ENCODE data around the gene GPR183. TPM values are rescaled to one million over a fixed set of nuclear protein-coding genes. Genes with fewer than 3 reads are reported as not detected.
A peak's percentile ranks its signal among the peaks of the same experiment; 100 is the strongest.

Gene GPR183
- total RNA-seq, 1 experiment from 2014 or later = not detected

DNA sequence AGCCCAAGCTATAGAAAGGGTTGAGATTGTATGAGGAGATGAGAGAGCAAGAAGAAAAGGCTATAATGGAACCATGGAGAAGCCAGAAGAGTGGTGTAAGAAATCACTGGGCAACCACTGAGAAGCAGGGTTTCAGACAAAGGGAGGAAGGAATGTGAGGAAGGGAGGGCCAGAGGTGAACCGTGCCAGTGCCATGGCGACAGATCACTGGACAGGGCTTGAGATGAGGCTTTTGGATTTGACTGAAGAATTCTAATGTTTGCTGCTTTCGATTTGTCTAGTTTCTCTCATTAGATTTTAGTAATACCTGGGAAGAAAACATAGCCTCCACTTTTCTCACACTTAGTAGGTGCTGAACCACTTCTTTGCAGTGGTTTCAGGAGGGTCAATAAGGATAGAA lies 6.3 kb upstream of the GPR183 start:
- no peak for DNase-seq (ENCODE audit: low read depth)

DNA sequence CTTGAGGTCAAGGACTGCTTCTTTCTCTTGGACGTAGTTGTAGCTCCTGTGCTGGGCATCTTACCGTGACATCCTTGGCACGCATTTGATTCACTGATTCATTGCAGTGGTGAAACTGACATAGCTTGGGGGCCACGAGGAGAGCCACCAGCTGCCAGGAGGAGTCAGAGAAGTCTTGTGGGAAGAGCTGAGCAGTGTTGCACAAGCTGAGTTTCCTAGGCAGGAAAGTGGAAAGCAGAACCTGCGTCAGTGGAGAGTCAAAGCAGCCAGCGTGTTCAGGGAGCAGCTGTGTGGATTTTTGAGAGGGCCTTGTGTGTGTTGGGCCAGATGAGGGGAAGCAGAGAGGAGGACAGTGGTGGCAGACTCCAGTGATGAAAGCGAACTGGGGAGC lies 5.3 kb upstream of the GPR183 start:
- DNase-seq (ENCODE audit: low read depth) = peak; percentile 68

DNA sequence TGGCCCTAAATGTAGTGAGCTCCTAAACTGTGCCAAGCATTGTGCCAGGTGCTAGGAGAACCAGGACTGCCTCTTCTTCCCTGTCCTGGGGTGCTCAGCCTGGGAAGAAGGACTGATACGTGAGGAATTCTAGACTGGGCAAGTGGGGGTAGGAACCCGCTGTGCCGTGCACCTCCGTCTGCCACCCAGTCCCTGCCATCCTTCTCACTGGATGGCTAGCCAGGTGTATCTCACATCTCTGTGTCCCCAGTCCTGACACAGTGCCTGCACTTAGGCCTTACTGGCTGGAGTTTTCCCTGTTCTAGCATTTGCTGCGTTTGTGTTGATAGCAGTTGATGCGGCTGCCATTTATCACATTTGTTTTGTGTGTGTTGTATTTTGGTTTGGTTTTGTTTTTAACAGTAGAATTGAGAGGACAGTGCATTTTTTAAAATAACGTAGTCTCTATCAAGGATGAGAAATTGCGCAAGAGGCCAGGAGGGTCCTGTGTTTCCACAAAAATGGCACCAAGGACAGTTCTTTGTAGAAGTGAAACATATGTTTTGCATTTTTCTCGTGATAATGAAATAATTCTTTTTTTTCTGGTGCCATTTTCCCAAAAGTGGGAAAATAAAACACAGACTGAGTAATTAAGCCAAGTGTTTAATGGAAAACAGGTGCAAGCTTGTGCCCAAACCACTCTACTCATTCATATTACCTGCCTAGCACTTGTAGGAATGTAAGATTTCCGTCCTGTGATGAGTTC lies 4.7 kb upstream of the GPR183 start:
- no peak for DNase-seq (ENCODE audit: low read depth)

DNA sequence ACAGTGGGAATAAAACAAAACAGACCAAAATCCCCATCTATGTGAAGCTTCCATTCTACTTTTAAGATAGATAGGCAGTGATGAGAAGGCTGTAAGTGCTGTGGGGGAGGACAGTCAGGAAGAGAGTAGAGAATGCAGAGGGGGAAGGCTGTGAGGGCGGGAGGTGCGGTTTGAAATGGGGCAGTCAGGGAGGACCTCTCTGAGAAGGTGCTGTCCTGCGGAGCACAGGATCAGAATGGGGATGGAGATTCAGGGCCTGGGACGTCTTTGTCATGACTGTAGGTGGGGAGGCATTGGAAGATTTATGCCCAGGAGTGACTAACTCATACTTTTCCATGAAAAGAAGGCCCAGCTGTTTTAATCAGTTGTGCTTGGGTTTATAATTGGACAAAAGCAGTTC lies 3.9 kb upstream of the GPR183 start:
- no peak for DNase-seq (ENCODE audit: low read depth)

DNA sequence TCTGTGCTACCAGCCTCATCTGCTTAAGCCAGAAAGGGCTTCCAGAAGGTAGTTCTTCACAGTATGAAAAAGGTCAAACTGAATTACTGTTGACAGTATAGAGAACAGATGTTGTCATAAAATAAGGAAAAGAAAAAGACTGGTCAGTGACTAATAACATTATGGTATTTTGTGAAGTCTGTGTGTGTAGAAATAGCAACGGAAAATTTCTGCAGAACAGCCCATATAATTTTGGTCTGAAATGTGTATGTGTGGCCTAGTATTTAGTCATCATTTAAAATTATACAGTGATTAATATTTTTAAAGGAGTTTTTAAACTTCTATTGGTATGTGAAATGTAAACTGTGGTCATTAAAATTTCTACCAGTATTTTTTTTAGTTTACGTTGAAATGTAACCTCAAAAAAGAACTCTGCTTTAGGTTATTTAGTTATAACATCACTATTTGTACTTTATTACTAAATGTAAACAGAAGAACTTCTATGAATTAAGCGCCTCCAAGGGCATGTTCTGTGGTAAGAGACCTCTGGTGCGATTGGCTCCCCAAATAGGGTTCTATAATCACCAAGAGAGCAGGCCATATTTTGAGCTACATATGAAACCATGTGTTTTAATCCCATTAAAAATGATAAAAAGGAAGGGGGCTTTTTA lies 3.3 kb upstream of the GPR183 start:
- no peak for DNase-seq (ENCODE audit: low read depth)

DNA sequence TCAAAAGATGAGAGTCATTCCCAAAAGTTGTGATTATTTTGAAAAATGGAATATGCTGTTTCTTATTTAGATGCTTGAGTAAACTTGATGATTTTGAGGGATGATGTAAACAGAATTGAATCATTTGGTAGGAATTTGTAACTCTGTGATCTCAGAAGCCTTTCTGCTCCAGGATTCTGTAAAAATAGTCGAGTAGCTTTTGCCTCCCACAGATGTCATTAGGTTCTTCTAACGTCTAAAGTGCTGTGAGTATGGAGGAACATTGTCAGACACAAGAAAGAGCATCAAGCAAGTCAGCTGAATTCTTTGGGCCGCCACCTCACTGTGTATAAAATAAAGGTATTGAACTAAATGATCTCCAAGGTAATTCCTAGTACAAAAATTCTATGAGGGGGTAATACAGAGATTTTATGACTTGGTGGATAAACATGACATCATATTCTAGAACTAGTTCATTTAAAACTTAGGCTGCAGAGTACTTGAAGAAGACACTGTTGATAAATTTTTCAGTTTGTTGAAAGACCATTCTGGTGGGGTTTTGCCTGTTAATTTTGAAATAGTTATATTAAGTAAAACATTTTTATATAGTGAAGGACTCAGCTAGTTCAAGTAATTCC lies 1.4 kb upstream of the GPR183 start:
- DNase-seq (ENCODE audit: low read depth) = no peak

DNA sequence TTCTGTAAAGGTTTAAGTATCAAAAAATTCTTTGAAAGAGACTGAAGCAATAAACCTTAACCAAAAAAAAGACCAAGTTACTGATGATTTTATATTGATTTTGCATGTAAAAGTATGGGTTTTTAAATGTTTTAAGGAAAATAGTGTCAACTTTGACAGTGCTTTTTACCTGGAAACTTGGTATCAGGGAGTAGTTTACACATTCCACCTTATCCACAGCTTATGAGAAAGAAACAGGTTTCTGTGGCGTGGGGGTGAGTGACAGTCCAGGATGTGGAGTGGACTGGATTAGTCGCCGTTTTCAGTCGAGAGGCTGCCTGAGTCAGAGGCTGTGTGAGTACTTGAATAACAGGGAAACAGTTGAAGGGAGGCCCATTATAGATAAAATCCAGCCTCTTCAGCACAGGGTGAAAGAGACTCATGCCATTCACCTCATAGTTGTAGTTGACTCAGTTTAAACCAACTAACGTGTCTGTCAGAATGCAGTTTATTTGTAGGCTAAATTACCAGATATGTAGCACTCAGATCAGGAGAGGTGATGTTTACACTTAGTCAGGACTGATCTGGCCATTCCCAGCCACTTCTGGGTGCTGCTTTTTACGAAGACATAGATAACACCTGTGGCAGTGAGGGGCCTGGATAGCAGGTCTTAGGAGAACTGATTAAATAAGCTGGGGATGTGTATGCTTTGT lies 595 bp upstream of the GPR183 start:
- DNase-seq (ENCODE audit: low read depth) = peak; percentile 82

DNA sequence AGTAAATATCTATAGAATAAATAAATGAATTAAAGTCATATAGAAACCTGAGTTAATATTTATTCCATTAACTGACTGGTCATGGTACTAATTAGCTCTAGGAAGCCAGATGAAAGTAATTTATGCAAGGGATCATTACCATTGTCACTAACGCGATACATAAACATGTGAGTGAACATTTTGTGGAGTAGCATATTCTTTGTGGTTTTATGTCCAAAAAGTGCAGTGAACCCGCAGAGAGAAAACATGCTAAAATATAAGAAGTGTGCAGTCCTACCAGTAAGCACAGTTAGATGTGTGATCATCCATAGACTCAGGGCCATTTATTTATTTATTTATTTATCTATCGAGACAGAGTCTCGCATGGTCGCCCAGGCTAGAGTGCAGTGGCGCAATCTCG lies 1.6 kb downstream of the GPR183 start:
- DNase-seq (ENCODE audit: low read depth) = no peak

DNA sequence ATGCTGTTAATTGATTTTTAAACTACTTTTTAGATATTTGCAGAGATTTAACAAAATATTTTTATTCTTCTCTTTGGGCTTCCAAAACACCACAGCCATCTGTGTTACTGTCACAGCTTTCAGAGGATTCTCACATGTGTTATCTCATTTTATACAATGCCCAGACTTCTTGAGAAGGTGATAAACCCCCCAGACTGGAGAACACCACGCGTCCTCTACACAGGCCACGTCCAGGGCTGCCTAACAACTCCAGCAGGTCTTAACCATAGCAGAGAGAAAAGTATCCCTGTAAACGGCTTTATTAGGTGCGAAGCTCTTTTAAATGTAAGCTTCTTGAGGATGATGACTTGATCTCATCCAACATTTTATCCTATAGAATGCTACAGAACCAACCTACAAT lies 2.0 kb downstream of the GPR183 start:
- DNase-seq (ENCODE audit: low read depth) = no peak

DNA sequence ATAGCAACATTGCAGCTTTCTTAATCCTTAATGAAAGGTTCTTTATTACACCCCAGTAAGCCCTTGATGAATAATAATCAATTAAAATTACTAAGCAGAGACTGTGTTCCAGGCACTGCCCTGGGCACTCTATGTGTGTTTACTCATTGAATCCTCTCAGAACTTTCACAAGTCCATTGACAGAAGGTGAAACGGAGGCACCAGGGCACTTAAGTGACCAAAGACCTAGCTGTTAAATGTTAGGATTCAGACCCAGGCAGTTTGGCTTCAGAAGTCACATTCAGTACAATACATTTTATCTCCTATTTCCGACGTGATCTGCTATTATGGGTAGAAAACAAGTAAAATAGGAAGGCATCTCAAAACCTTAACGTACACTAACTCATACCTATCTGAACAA lies 2.7 kb downstream of the GPR183 start:
- DNase-seq (ENCODE audit: low read depth) = no peak

DNA sequence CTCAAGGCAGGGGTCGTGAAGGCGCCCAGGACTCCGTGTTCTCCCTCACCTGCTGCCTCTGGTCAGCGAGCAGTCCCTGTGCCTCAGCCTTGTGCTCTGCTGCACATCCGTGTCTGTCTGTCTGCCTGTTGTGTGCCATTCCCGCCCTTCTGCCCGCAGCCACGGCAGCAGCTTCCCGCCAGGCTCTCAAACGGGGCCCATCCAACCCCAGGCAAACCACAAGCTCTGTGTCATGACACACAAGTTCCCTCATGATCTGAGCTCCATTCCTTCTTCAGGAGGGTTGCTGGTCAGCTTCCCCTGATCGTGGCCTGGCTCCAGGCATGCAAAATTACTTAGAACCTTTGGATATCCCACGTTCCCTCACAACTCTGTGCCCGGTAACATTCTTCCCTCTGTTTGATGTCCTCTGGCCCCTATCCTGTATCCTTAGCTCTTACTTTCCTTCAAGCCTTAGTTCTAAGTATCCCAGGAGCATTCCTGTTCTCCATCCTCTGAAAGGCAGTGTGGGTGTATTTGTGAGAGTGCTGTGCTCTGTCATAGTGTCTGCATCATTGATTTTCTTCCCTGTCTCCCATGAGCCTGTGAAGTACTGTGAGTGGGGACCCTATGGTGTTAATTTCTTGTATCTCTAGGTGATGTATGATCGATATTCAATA lies 3.2 kb downstream of the GPR183 start:
- DNase-seq (ENCODE audit: low read depth) = peak; percentile 66

DNA sequence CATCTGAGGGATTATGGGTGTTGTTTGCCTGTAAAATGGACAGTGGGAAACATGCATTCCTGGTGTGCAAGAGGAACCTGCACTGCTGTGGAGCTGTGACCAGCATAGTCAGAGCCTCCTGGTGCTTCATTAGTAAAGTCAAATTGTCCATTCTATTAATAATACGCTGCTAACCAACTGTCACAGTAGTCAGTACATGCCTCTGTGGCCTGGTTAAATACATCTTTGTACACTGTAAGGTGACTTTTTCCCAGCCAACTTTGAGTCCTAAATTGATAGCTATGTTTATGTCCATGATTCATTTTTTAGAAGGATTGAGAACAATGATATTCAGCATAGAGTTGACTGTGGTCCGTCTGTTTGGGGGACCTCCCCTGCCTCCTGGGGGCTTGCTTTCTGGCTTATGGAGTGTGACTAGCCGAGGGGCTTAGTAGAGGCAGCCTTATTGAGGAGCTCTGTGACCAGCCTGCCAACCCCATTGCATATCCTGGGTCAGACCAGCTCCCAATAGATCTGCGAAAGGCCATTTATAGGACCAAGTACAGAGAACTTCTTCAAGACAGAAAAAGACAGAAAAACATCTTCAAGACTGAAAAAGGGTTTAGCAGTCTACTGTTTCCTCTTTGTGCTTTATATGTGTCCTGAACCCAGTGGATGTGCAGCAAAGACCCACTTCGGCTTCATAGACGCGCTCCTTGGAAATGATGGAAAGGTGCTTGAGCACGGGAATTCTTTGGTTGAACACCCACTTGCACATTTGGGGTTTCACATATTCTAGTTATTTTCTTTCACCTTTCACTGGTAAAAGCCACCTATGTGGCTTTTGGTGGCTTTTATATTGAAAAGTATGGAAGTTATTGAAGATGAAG lies 4.3 kb downstream of the GPR183 start:
- DNase-seq (ENCODE audit: low read depth) = no peak

DNA sequence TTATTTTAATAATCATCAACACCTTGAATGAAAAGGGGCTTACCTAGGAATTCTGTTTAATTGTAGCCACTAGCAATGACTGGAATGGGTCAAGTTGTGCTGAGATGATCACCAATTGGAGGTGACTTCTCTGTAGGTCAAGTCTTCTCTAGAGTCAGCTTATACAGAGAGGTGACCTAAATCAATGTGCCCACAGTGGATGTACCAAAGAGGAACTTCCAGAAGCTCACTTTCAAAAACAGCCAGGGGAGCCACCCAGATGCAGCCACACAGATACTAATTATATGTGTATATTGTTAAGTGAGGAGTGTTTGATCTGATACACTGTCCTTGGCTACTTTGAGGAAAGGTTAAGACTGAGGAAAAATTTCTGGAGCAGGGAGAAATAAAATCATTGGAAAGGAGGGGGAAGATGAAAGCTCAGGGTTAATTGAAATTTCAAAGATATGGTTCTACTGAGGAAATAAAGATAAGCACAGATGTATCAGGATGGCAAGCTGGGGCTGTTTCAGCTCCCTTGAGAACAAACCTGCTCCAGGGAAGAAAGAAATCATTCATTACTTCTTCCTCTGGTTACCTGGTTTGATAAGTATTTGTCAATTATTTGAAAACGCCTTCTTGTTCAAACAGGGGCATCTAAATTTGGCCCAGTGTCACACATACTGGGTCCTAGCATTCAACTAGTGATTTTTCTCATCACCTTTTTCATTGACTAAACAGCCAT lies 5.1 kb downstream of the GPR183 start:
- DNase-seq (ENCODE audit: low read depth) = no peak

DNA sequence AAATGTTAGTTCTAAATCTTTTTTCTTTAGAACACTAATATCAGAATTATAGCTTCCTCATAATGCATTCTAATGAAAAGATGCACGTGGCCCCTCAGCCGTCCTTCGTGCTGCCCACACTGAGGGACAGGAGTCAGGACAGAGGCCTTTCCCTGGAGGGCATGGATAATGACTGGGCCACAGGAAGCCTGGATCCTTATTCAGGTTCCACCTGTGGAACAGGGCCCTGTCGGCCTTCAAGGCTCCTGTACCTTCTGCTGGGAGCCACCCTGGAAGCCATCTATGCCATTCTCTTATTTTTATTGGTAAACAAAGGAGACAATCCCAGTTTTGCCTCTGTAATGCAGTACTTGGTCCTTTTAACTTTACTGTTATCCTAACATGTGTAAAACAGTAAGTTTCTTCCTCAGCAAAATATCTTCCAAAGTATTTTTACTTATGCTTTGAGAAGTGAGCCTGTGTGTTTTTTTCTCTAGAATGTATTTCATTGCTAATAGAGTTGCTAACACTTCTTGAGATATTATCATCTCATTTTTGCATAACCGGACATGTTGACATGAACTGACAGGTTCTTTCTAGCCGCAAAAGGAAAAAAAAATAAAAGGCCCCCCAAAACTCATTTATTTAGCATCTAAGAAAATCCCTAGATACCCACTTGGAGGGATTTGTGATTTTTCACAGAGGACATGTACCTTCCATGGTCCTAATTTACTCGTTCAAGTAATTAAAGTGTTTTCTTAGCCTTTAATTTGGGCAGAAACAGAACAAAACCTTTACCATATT lies 6.0 kb downstream of the GPR183 start:
- no peak for DNase-seq (ENCODE audit: low read depth)

DNA sequence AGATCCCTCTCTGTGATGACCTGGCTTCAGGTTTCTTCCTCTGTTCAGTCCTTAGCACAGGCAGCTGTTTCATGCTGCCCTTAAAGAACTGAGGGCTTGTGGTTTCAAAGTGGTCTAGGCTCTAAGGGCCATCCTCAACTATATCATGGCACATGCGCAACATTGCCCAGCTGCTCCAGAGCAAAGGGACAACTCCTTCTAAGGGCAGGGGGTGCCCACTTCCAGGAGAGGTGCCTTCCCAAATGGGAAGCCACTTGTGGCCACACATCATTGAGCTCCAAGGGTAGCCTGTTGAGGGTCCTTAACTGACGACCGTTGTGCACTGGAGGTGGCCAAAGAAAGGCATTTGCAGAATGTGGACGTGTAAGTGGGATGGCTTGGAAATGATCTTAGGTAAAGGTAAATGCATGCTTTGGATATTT lies 7.3 kb downstream of the GPR183 start:
- no peak for DNase-seq (ENCODE audit: low read depth)

DNA sequence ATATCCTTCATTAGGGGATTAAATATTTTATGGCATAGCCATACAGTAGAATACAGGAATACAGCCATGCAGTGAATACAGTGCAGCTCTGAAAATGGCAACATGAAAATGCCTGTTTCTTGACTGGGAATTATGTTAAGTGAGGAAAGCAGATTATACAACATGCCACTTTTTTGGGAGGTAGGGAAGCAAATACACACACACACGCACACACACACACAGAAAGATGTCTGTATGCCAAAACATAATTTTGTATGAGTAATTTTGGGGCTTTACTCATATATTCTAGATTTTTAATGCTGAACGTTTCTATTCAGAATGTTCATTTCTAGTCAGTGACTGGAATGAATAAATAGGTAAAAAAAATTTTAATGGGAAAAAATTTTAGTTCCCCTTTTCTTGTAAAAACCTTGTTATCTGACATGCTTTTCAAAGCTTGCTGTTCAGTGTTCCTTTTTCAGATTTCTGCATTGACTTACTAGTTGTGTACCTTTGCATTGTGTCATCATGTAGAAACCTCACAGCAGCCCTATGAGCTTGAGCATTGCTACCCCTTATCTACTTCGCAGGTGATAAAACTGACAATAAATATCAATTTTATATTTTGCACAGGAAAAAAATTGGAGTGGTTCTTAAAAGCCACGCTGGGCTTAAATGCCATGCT lies 7.8 kb downstream of the GPR183 start:
- no peak for DNase-seq (ENCODE audit: low read depth)

DNA sequence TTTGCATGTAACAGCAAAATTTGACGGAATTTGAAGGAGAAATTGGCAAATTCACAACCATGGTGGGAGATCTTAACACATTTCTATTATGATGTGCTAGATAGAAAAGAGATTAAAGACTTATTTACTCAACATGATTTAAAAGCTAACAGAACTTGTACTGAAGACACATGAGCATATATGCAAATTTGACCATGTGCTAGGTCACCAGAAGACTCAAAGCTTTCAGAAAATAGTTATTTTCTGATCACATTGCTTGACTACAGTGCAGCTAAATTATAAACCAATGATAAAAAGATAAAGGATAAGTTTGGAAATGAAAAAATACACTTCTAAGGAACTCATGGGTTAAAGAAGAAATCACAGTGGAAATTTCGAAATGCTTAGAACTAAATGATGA lies 9.1 kb downstream of the GPR183 start:
- DNase-seq (ENCODE audit: low read depth) = no peak

DNA sequence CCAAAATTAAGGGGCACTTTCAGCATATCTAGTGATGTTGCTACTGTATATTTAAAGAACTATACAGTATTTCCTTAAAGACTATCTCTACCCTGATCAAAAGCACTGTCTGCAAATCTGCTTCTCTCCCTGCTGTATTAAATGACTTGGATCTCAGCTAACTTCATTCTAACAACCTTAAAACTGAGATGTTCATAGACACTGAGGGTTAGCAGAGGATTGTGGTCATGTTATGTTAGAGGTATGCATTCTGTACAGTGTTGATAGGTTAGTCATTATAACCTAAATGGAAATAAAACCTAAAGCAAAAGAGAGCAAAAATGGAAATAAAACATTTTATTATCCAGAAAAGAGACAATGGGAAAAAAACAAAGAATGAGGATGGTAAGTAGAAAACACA lies 9.9 kb downstream of the GPR183 start:
- DNase-seq (ENCODE audit: low read depth) = no peak

DNA sequence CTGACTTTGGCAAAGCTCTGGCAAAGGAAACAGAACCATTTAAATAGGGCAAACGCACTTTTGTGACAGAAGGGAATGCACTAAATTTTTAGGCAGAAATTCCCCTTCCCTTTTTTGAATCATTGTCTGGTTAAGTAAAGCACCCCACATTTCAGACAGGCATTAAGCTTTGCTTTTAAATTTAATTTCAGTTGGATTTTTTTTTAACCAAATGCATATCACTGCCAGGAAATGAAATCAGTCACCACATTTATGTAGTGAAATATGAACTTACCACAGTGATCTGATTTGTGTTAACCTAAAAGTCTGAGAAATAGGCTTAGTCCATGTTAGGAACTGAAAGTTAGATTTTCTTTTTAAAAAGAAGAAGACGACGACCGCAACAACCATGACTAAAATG lies 10.8 kb downstream of the GPR183 start:
- no peak for DNase-seq (ENCODE audit: low read depth)

Measured in HT1080 (cell line).